ENCODE measurements around the gene MYCL.
A peak's percentile ranks its signal among the peaks of the same experiment; 100 is the strongest.
"Not testable (repeated sequence)": the region's sequence is repeated elsewhere in the genome, so short reads cannot be mapped to it uniquely, and the experiment has no call there.

Gene MYCL

GRCh38 chr1:39890273-39890672 is 11.4 kb downstream of the MYCL start:
- no peak for DNase-seq (ENCODE audit: low read depth)

DNA sequence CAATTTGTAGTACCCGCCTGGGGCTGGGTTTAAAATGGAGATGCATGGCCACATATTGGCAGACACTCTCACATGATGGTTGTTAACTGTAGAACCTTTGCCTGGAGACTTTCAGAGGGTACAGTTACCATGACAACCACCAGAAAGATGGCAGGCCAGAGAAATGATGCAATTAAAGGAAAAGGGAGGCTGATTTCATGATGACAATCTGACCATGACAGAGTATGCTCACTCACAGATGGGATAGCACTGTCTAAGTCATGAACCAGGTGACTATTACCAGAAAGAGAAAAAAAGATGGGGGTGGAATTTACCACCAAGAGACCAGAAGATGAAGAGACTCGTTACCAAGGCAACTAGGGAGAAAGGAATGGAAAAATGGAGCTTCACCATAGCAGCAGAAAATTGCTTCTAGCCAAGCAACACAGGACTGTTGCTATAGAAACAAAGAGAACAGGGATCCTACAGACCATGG is 14.9 kb downstream of the MYCL start:
- no peak for DNase-seq (ENCODE audit: low read depth)

GRCh38 chr1:39885516-39885915 is 16.2 kb downstream of the MYCL start:
- no peak for DNase-seq (ENCODE audit: low read depth)

GRCh38 chr1:39882152-39882551 is 19.6 kb downstream of the MYCL start:
- no peak for DNase-seq (ENCODE audit: low read depth)

GRCh38 chr1:39877980-39878956 is 23.4 kb downstream of the MYCL start:
- no peak for DNase-seq (ENCODE audit: low read depth)

DNA sequence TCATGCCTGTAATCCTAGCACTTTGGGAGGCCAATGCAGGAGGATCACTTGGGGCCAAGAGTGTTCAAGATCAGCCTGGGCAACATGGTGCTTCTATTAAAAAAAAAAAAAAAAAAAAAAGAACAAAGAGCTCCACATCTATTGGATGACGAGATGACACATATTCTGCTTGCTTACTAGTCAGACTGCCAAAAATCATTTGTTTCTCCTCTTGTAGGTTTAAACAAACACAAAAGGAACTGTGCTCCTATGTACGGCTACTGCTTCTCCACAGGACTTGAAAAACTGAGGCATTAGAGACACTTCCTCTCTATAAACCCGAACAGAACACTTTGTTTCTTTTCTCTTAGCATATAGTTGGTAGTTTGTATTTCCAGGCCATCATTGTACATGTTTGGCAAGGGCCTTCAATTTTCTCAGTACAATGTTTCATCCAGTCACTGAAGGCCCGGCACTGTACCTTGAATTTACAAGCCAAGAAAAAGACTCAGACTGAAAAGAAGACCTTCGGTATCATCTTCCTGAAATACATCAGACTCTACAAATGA is 24.4 kb downstream of the MYCL start:
- no peak for DNase-seq (ENCODE audit: low read depth)

DNA sequence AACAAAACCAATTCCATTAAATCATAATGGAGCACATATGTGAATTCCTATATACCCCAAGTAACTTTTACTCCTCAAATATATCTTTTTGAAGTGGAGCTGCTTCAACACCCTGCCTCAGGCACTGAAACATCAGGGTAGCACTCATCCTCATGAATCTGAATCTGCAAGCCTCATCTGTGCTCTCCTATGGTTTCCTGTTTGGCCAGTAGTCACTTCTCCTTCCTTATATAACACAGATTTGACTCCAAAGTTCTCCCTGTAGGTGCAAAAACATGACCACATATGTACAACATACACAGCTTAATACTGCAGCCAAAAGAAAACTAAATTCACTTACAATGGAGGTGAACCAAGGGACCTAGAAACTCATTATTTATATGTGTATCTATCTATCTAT is 25.6 kb downstream of the MYCL start:
- no peak for DNase-seq (ENCODE audit: low read depth)

- DNase-seq (ENCODE audit: low read depth) = no peak
Observed at GRCh38 chr1:39872698-39873097, 29.0 kb downstream of the MYCL start.

DNA sequence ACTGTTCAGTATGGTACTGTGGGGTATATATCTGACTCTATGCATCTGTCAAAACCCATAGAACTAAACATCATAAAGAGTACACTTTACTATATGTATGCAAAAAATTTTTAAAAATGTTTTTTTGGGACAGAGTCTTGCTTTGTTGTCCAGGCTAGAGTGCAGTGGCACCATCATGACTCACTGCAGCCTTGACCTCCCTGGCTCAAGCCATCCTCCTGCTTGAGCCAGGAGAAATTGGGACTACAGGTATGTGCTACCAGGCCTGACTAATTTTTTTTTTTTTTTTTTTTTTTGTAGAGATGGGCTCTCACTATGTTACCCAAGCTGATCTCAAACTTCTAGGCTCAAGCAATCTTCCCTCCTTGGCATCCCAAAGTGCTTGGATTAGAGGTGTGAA is 29.9 kb downstream of the MYCL start:
- no peak for DNase-seq (ENCODE audit: low read depth)

GRCh38 chr1:39871043-39871442 is 30.7 kb downstream of the MYCL start:
- not testable (repeated sequence) for DNase-seq (ENCODE audit: low read depth)

- DNase-seq (ENCODE audit: low read depth) = not testable (repeated sequence)
Observed at GRCh38 chr1:39869538-39870112, 32.1 kb downstream of the MYCL start.

DNA sequence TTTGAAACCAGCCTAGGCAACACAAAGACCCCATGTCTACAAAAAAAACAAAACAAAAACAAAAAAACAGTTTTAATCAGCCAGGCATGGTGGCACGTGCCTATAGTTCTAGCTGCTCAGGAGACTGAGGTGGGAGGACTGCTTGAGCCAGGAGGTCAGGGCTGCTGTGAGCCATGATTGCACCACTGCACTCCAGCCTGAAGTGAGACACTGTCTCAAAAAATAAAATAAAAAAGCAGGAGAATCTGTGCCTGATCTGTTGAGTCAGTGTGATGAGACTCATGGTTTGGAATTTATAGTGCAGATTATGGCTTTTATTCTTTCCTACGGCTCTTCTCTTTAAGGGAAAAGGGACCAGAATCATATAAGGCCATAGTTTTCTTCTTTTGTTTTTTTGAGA is 35.0 kb downstream of the MYCL start:
- peak; percentile 65 for DNase-seq (ENCODE audit: low read depth)

DNA sequence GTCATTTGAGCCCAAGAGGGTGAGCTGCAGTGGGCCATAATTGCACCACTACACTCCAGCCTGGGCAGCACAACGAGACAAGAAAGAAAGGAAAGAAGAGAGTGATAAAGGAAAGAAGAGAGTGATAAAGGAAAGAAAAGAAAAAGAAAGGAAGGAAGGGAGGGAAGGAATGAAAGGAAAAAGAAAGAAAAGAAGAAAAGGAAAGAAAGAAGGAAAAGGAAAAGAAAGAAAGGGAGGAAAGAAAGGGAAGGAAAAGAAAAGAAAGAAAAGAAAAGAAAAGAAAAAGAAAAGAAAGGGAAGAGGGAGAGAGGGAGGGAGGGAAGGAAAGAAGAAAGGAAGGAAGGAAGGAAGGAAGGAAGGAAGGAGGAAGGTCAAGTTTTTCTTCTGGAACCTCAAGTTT is 36.0 kb downstream of the MYCL start:
- no peak for DNase-seq (ENCODE audit: low read depth)

DNA sequence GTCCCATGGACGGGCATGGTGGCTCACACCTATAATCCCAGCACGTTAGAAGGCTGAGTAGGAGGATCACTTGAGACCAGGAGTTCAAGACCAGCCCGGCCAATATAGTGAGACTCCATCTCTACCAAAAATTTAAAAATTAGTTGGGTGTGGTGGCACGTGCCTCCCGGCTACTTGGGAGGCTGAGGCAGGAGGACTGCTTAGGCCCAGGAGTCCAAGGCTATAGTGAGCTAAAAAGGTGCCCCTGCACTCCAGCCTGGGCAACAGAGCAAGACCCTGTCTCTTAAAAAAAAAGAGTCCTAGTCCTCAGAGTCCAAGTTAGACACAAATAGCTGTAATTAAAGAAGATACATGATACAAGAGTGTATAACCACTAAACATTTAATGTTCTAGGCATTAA is 38.5 kb downstream of the MYCL start:
- DNase-seq (ENCODE audit: low read depth) = no peak

DNA sequence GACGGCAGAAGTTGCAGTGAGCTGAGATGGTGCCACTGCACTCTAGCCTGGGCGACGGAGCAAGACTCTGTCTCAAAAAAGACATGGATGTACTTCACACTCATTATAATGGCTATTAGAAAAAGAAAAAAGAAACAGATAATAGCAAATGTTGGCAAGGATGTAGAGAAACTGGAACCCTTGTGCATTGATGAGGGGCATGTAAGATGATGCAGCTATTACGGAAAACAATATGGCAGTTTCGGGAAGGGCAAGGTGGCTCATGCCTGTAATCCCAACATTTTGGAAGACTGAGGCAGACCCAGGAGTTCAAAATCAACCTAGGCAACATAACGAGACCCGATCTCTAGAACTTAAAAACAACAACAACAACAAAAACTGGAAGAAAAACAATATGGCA is 40.7 kb downstream of the MYCL start:
- no peak for DNase-seq (ENCODE audit: low read depth)

DNA sequence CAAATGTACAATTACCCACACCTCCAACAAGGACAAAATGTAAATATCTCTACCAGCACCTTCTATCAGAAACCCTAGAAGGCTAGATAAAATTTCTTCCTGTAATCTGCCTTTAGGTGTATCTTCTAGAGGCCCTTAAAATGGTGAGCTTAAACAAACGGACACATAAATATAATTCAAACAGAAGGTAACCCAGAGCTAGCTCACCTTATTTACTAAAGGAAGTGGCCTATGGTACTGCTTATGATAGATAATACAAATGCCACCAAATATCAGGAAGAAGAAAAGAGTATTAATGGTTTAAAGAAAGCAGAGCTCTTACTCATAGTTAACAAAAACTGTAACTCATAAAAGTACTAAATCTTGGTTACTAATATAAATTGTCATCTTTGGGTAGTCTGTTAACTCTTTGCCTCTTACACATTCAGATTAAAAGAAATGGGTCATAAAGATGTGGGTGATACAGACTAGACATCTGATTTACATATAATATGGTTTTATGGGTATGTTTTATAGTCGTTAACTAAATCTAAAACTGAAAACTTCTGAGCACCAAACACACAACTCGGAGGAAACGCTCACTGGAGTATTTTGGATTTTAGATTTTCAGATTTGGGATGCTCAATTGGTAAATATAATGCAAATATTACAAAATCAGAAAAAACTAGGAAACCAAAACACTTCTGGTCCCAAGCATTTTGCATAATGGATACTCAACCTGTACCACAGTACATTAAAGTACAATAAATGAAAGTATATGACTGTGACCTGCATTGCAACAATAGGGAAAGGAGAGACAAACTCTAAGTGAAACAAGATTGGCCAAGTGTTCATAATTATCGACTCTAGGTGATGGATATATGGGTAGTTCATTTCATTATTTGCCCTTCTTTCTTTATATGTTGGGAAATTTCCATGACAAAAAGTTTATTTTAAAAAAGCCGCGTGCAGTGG is 41.6 kb downstream of the MYCL start:
- no peak for DNase-seq (ENCODE audit: low read depth)

GRCh38 chr1:39858315-39858714 is 43.4 kb downstream of the MYCL start:
- DNase-seq (ENCODE audit: low read depth) = no peak

DNA sequence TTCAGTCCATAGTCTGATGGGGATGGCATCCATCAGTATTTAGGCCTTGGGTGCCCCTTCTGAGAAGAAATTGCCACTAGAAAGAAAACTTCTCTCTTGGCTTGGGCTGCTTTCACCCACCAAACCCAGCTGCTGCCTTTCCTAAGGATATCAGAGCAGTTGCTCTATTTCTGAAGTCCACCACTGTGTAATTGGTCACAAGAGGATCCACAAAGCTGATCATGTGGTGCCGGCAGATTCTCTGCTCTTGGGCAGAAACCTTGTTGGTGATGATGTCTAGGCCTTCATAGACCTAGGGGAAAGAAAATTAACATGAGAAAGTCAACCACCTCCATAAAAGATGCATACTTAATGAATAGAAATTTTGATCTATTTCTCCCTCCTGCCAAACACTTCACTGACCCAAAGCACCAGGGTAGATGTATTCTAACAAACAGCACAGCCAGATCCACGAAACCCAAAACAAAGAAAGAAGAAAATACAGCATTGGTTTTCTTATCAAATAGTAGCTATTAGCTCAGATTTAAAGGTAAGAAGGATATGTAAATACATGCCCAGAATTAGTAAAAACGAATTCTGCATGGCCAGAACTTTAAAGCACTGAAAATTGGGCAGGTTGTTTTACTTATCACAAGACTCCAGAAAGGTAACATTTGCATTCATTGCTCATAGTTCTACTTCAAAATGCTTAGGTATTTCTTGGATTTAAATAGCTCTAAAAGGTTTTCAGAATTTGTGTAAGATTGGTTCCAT is 44.4 kb downstream of the MYCL start:
- no peak for DNase-seq (ENCODE audit: low read depth)

DNA sequence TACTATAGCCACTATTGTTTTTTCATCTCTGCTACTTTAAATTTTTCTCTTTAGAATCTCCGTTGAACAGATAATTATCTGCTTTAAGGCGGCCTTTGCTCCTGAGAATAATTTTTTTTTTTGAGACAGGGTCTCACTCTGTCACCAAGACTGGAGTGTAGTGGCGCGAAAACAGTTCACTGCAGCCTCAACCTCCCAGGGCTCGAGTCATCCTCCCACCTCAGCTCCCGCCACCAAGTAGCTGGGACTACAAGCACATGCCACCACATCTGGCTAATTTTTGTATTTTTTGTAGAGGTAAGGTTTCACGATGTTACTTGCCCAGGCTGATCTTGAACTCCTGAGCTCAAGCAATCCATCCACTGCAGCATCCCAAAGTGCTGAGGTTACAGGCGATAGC is 47.0 kb downstream of the MYCL start:
- no peak for DNase-seq (ENCODE audit: low read depth)

DNA sequence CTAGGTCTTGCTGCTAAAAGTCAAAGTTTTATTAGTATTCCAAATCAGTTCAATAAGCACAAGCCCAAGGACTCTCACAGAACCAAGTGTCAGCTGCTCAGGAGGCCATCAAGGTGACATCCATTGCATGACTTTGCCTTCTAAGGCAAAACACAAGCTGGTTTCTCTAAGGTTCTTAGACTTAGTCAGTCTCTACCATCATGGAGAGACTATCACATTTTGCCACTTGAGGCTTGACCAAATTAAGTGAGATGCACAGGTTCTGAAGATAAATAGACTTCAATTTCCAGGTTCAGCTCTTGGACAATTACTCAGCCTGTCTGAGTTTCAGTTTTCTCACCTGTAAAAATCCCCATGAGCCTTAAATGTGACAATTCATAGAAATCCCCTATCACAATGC is 47.4 kb downstream of the MYCL start:
- no peak for DNase-seq (ENCODE audit: low read depth)

GRCh38 chr1:39852876-39853275 is 48.8 kb downstream of the MYCL start:
- no peak for DNase-seq (ENCODE audit: low read depth)
